Measurements from ENCODE around the gene LRR1. TPM values are rescaled to one million over a fixed set of nuclear protein-coding genes. Genes with fewer than 3 reads are reported as not detected.

The LRR1 gene
- polyA plus RNA-seq, 1 experiment, result 12.8 TPM

GRCh38 chr14:49633640-49634546 is 35.2 kb downstream of the LRR1 start:
- POLR2A ChIA-PET, result interaction anchor here (0.6 to 2.9 kb wide), 12 partner anchors 10 to 135 kb away, joined by 3 to 41 read pairs (median 5); partner anchors contain the start of genes KLHDC1, KLHDC2, LRR1 and MGAT2
- DNase-seq (ENCODE audit: low read depth, low spot score), result peak; percentile 88
- peak; percentile 73 for TF ChIP-seq CTCF (IDR thresholded peaks at IDR 0.05; ENCODE audit: low read depth, low read length)

GRCh38 chr14:49634547-49635334 is 36.0 kb downstream of the LRR1 start, which contains the start of gene DNAAF2:
Gene DNAAF2 (minus strand): TSS chr14:49635244. CDS start chr14:49635149, 95 bp downstream.
- DNase-seq (ENCODE audit: low read depth, low spot score), result no peak
- no peaks in the 10 kb centered on the region for H3K27me3 ChIP-seq (ENCODE audit: control insufficient read depth, insufficient read depth, low read length)
- ChIA-PET POLR2A (interaction anchor here (0.6 to 2.9 kb wide), 8 partner anchors 11 to 134 kb away, joined by 3 to 41 read pairs (median 8); partner anchors contain the start of genes KLHDC1, KLHDC2, MGAT2 and POLE2), CTCF (interaction anchor here (0.6 to 2.2 kb wide), 18 partner anchors 9 to 481 kb away, joined by 3 to 50 read pairs (median 5); partner anchors contain the start of genes KLHDC1, KLHDC2, MGAT2 and NEMF)
- H3K27ac ChIP-seq (ENCODE audit: low read depth, low read length), result peak within 1 kb of the TSS; percentile 92
- peak within 1 kb of the TSS; percentile 94 for H3K4me3 ChIP-seq (ENCODE audit: low read depth, low read length)
- H3K9me3 ChIP-seq (ENCODE audit: control insufficient read depth, insufficient read depth, low read length), result no peaks in the 10 kb centered on the region; the same call in 1 of the 2 replicates
- no peak for TF ChIP-seq CTCF (IDR thresholded peaks at IDR 0.05; ENCODE audit: low read depth, low read length)

More at GRCh38 chr14:49633640-49634546, 35.2 kb downstream of the LRR1 start:
- CTCF ChIA-PET, result interaction anchor here (0.6 to 2.2 kb wide), 35 partner anchors 8 to 1041 kb away, joined by 3 to 50 read pairs (median 4); partner anchors contain the start of genes KLHDC1, KLHDC2, MGAT2 and NEMF
- H3K9me3 ChIP-seq (ENCODE audit: control insufficient read depth, insufficient read depth, low read length), result no peaks in the 10 kb centered on the region; the same call in 1 of the 2 replicates
- H3K4me3 ChIP-seq (ENCODE audit: low read depth, low read length), result peak overlapping the region; percentile 94
- H3K27me3 ChIP-seq (ENCODE audit: control insufficient read depth, insufficient read depth, low read length), result no peaks in the 10 kb centered on the region
- H3K27ac ChIP-seq (ENCODE audit: low read depth, low read length), result peak overlapping the region; percentile 92

- TF ChIP-seq CTCF (IDR thresholded peaks at IDR 0.05; ENCODE audit: low read depth, low read length), result no peak
- Histone ChIP-seq H3K27me3 (ENCODE audit: control insufficient read depth, insufficient read depth, low read length) (no peaks in the 10 kb centered on the region), H3K27ac (ENCODE audit: low read depth, low read length) (no peak overlapping the region), H3K9me3 (ENCODE audit: control insufficient read depth, insufficient read depth, low read length) (no peaks in the 10 kb centered on the region; the same call in 1 of the 2 replicates), H3K4me3 (ENCODE audit: low read depth, low read length) (no peak overlapping the region)
- ChIA-PET CTCF (no interaction called here), POLR2A (no interaction called here)
- no peak for DNase-seq (ENCODE audit: low read depth, low spot score)
Measured at GRCh38 chr14:49636866-49637265, 38.1 kb downstream of the LRR1 start.

- ChIA-PET CTCF (no interaction called here), POLR2A (no interaction called here)
- Histone ChIP-seq H3K27me3 (ENCODE audit: control insufficient read depth, insufficient read depth, low read length) (no peaks in the 10 kb centered on the region), H3K9me3 (ENCODE audit: control insufficient read depth, insufficient read depth, low read length) (no peaks in the 10 kb centered on the region; the same call in 1 of the 2 replicates), H3K4me3 (ENCODE audit: low read depth, low read length) (no peak overlapping the region), H3K27ac (ENCODE audit: low read depth, low read length) (no peak overlapping the region)
- TF ChIP-seq CTCF (IDR thresholded peaks at IDR 0.05; ENCODE audit: low read depth, low read length), result no peak
- no peak for DNase-seq (ENCODE audit: low read depth, low spot score)
Measured at GRCh38 chr14:49637534-49638078, 38.9 kb downstream of the LRR1 start.

All from AG04450 (cell line).